ENCODE data around the gene PPP2R5D. TPM values are rescaled to one million over a fixed set of nuclear protein-coding genes. Genes with fewer than 3 reads are reported as not detected.
"Not testable (repeated sequence)": the region's sequence is repeated elsewhere in the genome, so short reads cannot be mapped to it uniquely, and the experiment has no call there.

PPP2R5D gene
- polyA plus RNA-seq, 6 donors from 2014 or later: 13.6 to 23.8 (median 14.5) TPM

- not testable (repeated sequence) for H3K36me3 Mint-ChIP-seq; H3K27me3 Mint-ChIP-seq; ATAC-seq (ENCODE audit: low read depth in 2 of 2); H3K27ac Mint-ChIP-seq; H3K4me3 Mint-ChIP-seq; H3K4me1 Mint-ChIP-seq; DNase-seq; H3K9me3 Mint-ChIP-seq
Observed at GRCh38 chr6:42954405-42954804, 30.0 kb upstream of the PPP2R5D start.

- ATAC-seq (ENCODE audit: low read depth in 2 of 2) (no peak), DNase-seq (no peak)
- Mint-ChIP-seq H3K4me3 (no peak overlapping the region), H3K27me3 (peaks cover 0 to 21% (median 0%) of the 10 kb centered on the region in 3 donors), H3K9me3 (no peaks in the 10 kb centered on the region), H3K36me3 (no peaks in the 10 kb centered on the region), H3K4me1 (peaks cover 14 to 16% (median 14%) of the 10 kb centered on the region in 3 donors), H3K27ac (no peak overlapping the region)
Observed at GRCh38 chr6:42958125-42958524, 26.2 kb upstream of the PPP2R5D start.

- peak overlapping the region; percentile 75 to 89 (median 80) for H3K4me3 Mint-ChIP-seq
- DNase-seq: no peak
- H3K4me1 Mint-ChIP-seq: peaks cover 14 to 16% (median 14%) of the 10 kb centered on the region in 3 donors
- no peaks in the 10 kb centered on the region for H3K36me3 Mint-ChIP-seq
- H3K9me3 Mint-ChIP-seq: no peaks in the 10 kb centered on the region
- H3K27ac Mint-ChIP-seq: peak overlapping the region in 1 of 6 donors; percentile 62
- H3K27me3 Mint-ChIP-seq: peaks cover 0 to 21% (median 0%) of the 10 kb centered on the region in 3 donors
- no peak for ATAC-seq (ENCODE audit: low read depth in 2 of 2)
Observed at GRCh38 chr6:42959917-42960242, 24.5 kb upstream of the PPP2R5D start.

GRCh38 chr6:42960243-42961019 is 23.9 kb upstream of the PPP2R5D start, which contains the start of gene GNMT:
Gene GNMT, plus strand, starts transcription at chr6:42960754. Its CDS starts 14 bp downstream, at chr6:42960768.
- DNase-seq (peak; percentile 32), ATAC-seq (ENCODE audit: low read depth in 2 of 2) (peak; percentile 74 to 75)
- Mint-ChIP-seq H3K36me3 (peaks cover 0 to 3% of the 10 kb centered on the region in 2 donors), H3K9me3 (no peaks in the 10 kb centered on the region), H3K4me3 (peak within 1 kb of the TSS; percentile 75 to 89 (median 80)), H3K27ac (peak within 1 kb of the TSS in 2 of 6 donors; percentile 47 to 62), H3K4me1 (peaks cover 14 to 16% (median 14%) of the 10 kb centered on the region in 3 donors), H3K27me3 (peaks cover 0 to 21% (median 0%) of the 10 kb centered on the region in 3 donors)

- Mint-ChIP-seq H3K4me3 (peak overlapping the region in 6 of 8 donors; percentile 77 to 89 (median 80)), H3K27ac (no peak overlapping the region), H3K36me3 (peaks cover 0 to 8% of the 10 kb centered on the region in 2 donors), H3K4me1 (peaks cover 14 to 16% (median 14%) of the 10 kb centered on the region in 3 donors), H3K9me3 (no peaks in the 10 kb centered on the region), H3K27me3 (peaks cover 0 to 21% (median 0%) of the 10 kb centered on the region in 3 donors)
- no peak for DNase-seq
- ATAC-seq (ENCODE audit: low read depth in 2 of 2): no peak
Observed at GRCh38 chr6:42961020-42961470, 23.3 kb upstream of the PPP2R5D start.

GRCh38 chr6:42962096-42962495 is 22.3 kb upstream of the PPP2R5D start:
- peak overlapping the region in 1 of 6 donors; percentile 47 for H3K27ac Mint-ChIP-seq
- ATAC-seq (ENCODE audit: low read depth in 2 of 2) (no peak), DNase-seq (no peak)
- H3K4me1 Mint-ChIP-seq: peaks cover 14 to 16% (median 14%) of the 10 kb centered on the region in 3 donors
- H3K9me3 Mint-ChIP-seq: no peaks in the 10 kb centered on the region
- H3K4me3 Mint-ChIP-seq: peak overlapping the region in 3 of 8 donors; percentile 26 to 84 (median 33)
- H3K36me3 Mint-ChIP-seq: peaks cover 0 to 8% of the 10 kb centered on the region in 2 donors
- H3K27me3 Mint-ChIP-seq: peaks cover 0 to 21% (median 0%) of the 10 kb centered on the region in 3 donors

GRCh38 chr6:42962502-42963178 is 21.7 kb upstream of the PPP2R5D start:
- Mint-ChIP-seq H3K27me3 (peaks cover 0 to 21% (median 0%) of the 10 kb centered on the region in 3 donors), H3K4me3 (peak overlapping the region in 2 of 8 donors; percentile 26 to 37), H3K27ac (peak overlapping the region in 1 of 6 donors; percentile 47), H3K9me3 (no peaks in the 10 kb centered on the region), H3K4me1 (peaks cover 14 to 18% (median 14%) of the 10 kb centered on the region in 3 donors), H3K36me3 (peaks cover 0 to 12% of the 10 kb centered on the region in 2 donors)
- DNase-seq: no peak
- no peak for ATAC-seq (ENCODE audit: low read depth in 2 of 2)

GRCh38 chr6:42963179-42963854 is 21.1 kb upstream of the PPP2R5D start:
- Mint-ChIP-seq H3K4me3 (no peak overlapping the region), H3K4me1 (peaks cover 14 to 19% (median 14%) of the 10 kb centered on the region in 3 donors), H3K36me3 (peaks cover 0 to 15% of the 10 kb centered on the region in 2 donors), H3K9me3 (no peaks in the 10 kb centered on the region), H3K27ac (no peak overlapping the region), H3K27me3 (peaks cover 0 to 21% (median 0%) of the 10 kb centered on the region in 3 donors)
- no peak for DNase-seq
- no peak for ATAC-seq (ENCODE audit: low read depth in 2 of 2)

- Mint-ChIP-seq H3K4me3 (no peak overlapping the region), H3K27me3 (peaks cover 0 to 21% (median 0%) of the 10 kb centered on the region in 3 donors), H3K36me3 (peaks cover 0 to 15% of the 10 kb centered on the region in 2 donors), H3K9me3 (no peaks in the 10 kb centered on the region), H3K4me1 (peaks cover 14 to 19% (median 14%) of the 10 kb centered on the region in 3 donors), H3K27ac (peak overlapping the region in 1 of 6 donors; percentile 30)
- no peak for DNase-seq
- peak; percentile 37 to 44 for ATAC-seq (ENCODE audit: low read depth in 2 of 2)
Observed at GRCh38 chr6:42963855-42964605, 20.3 kb upstream of the PPP2R5D start.

- ATAC-seq (ENCODE audit: low read depth in 2 of 2) (no peak), DNase-seq (no peak)
- Mint-ChIP-seq H3K9me3 (no peaks in the 10 kb centered on the region), H3K27me3 (peaks cover 0 to 12% (median 0%) of the 10 kb centered on the region in 3 donors), H3K4me3 (no peak overlapping the region), H3K4me1 (peaks cover 0 to 6% (median 2%) of the 10 kb centered on the region in 3 donors), H3K36me3 (peaks cover 0 to 15% of the 10 kb centered on the region in 2 donors), H3K27ac (no peak overlapping the region)
Observed at GRCh38 chr6:42966571-42966970, 17.8 kb upstream of the PPP2R5D start.

- peak overlapping the region in 1 of 8 donors; percentile 19 for H3K4me3 Mint-ChIP-seq
- peak overlapping the region in 1 of 6 donors; percentile 77 for H3K27ac Mint-ChIP-seq
- DNase-seq (no peak), ATAC-seq (ENCODE audit: low read depth in 2 of 2) (no peak)
- H3K4me1 Mint-ChIP-seq: peaks cover 0 to 7% (median 2%) of the 10 kb centered on the region in 3 donors
- peaks cover 0 to 6% (median 0%) of the 10 kb centered on the region in 3 donors for H3K27me3 Mint-ChIP-seq
- peaks cover 0 to 15% of the 10 kb centered on the region in 2 donors for H3K36me3 Mint-ChIP-seq
- H3K9me3 Mint-ChIP-seq: no peaks in the 10 kb centered on the region
Observed at GRCh38 chr6:42967228-42967627, 17.1 kb upstream of the PPP2R5D start.

- peaks cover 0 to 7% (median 2%) of the 10 kb centered on the region in 3 donors for H3K4me1 Mint-ChIP-seq
- no peak overlapping the region for H3K27ac Mint-ChIP-seq
- H3K9me3 Mint-ChIP-seq: no peaks in the 10 kb centered on the region
- no peak for DNase-seq
- H3K4me3 Mint-ChIP-seq: no peak overlapping the region
- H3K27me3 Mint-ChIP-seq: no peaks in the 10 kb centered on the region
- ATAC-seq (ENCODE audit: low read depth in 2 of 2): no peak
- peaks cover 0 to 15% of the 10 kb centered on the region in 2 donors for H3K36me3 Mint-ChIP-seq
Observed at GRCh38 chr6:42968126-42968701, 16.2 kb upstream of the PPP2R5D start.
